ENCODE measurements around the gene CCDC158.
"Not testable (repeated sequence)": the region's sequence is repeated elsewhere in the genome, so short reads cannot be mapped to it uniquely, and the experiment has no call there.

CCDC158 gene

GRCh38 chr4:76364763-76365162 is 56.2 kb downstream of the CCDC158 start:
- no peak for DNase-seq

- DNase-seq, result no peak
Observed at GRCh38 chr4:76363556-76364290, 57.2 kb downstream of the CCDC158 start.

GRCh38 chr4:76361689-76362412 is 59.1 kb downstream of the CCDC158 start:
- DNase-seq, result no peak

GRCh38 chr4:76359881-76360466 is 61.0 kb downstream of the CCDC158 start:
- DNase-seq, result not testable (repeated sequence)

- no peak for DNase-seq
Observed at GRCh38 chr4:76357981-76358380, 63.0 kb downstream of the CCDC158 start.

GRCh38 chr4:76354517-76355473 is 66.1 kb downstream of the CCDC158 start:
- DNase-seq, result no peak

- no peak for DNase-seq
Observed at GRCh38 chr4:76342803-76343202, 78.1 kb downstream of the CCDC158 start.

GRCh38 chr4:76342191-76342590 is 78.8 kb downstream of the CCDC158 start:
- DNase-seq, result no peak

GRCh38 chr4:76341063-76341462 is 79.9 kb downstream of the CCDC158 start:
- DNase-seq, result peak; percentile 26

- no peak for DNase-seq
Observed at GRCh38 chr4:76339364-76339763, 81.6 kb downstream of the CCDC158 start.

GRCh38 chr4:76334885-76335284 is 86.1 kb downstream of the CCDC158 start:
- DNase-seq, result no peak

GRCh38 chr4:76326515-76326914 is 94.4 kb downstream of the CCDC158 start:
- DNase-seq, result no peak

GRCh38 chr4:76325072-76325471 is 95.9 kb downstream of the CCDC158 start:
- DNase-seq, result no peak

- no peak for DNase-seq
Observed at GRCh38 chr4:76322236-76322635, 98.7 kb downstream of the CCDC158 start.

GRCh38 chr4:76316131-76316530 is 104.8 kb downstream of the CCDC158 start:
- no peak for DNase-seq

- no peak for DNase-seq
Observed at GRCh38 chr4:76315267-76315918, 105.5 kb downstream of the CCDC158 start.

- no peak for DNase-seq
Observed at GRCh38 chr4:76313547-76313946, 107.4 kb downstream of the CCDC158 start.

- DNase-seq, result no peak
Observed at GRCh38 chr4:76312457-76312856, 108.5 kb downstream of the CCDC158 start.

- no peak for DNase-seq
Observed at GRCh38 chr4:76311896-76312331, 109.0 kb downstream of the CCDC158 start.

- no peak for DNase-seq
Observed at GRCh38 chr4:76310683-76311082, 110.3 kb downstream of the CCDC158 start.

GRCh38 chr4:76309939-76310550 is 110.9 kb downstream of the CCDC158 start:
- DNase-seq, result no peak

- no peak for DNase-seq
Observed at GRCh38 chr4:76308548-76308947, 112.4 kb downstream of the CCDC158 start.
